Common myeloid progenitor, CD34-positive (primary cell): ENCODE data around the gene RBM26.

Experiments
- CTCF ChIA-PET: fragments of 350-600 bp; sonication (Branson Sonifier 250); formaldehyde crosslinking; loops from one replicate; lab custom pipeline; 2021; ENCODE audit warnings: antibody characterized with exemption; lab: Charles Lee
- POLR2A ChIA-PET: fragments of 350-600 bp; sonication (Branson Sonifier 250); formaldehyde crosslinking; loops from one replicate; lab custom pipeline; 2021; ENCODE audit warnings: antibody characterized with exemption; lab: Charles Lee
- DNase-seq, 3 donors: peaks; one replicate each; pipeline versions ENCODE4 v3.0.0 to v3.0.0-alpha.2; 2013
- H3K27ac ChIP-seq, 2 experiments: 1 replicate in 1 of 2; 2 replicates in 1 of 2; pipeline ENCODE4 v1.7.0; 2013; ENCODE audit warnings: inconsistent platforms in 2 of 2, low read length in 2 of 2, mild to moderate bottlenecking in 2 of 2, low read depth in 1 of 2, moderate library complexity in 1 of 2; ENCODE audit not compliant: severe bottlenecking in 2 of 2, insufficient read depth in 1 of 2, poor library complexity in 1 of 2
- H3K27me3 ChIP-seq, 5 experiments: replicated peaks in 2 of 5; 1 replicate in 3 of 5; 2 replicates in 2 of 5; pipeline versions ENCODE4 v1.6.1 to v1.7.0; 2013; ENCODE audit warnings: low read length in 4 of 5, mild to moderate bottlenecking in 2 of 5, moderate library complexity in 2 of 5, inconsistent platforms in 1 of 5; ENCODE audit not compliant: insufficient read depth in 5 of 5, control insufficient read depth in 4 of 5
- H3K36me3 ChIP-seq, 4 experiments: 1 replicate in 2 of 4; 2 replicates in 2 of 4; pipeline versions ENCODE4 v1.6.1 to v1.7.0; 2013; ENCODE audit warnings: low read length in 3 of 4, control low read depth in 1 of 4, mild to moderate bottlenecking in 1 of 4; ENCODE audit not compliant: control insufficient read depth in 4 of 4, insufficient read depth in 4 of 4
- H3K4me1 ChIP-seq, 4 experiments: 1 replicate in 3 of 4; 2 replicates in 1 of 4; pipeline versions ENCODE4 v1.6.1 to v1.7.1; 2013; ENCODE audit warnings: low read length in 3 of 4, mild to moderate bottlenecking in 3 of 4, control low read depth in 1 of 4, inconsistent platforms in 1 of 4, moderate library complexity in 1 of 4; ENCODE audit not compliant: control insufficient read depth in 4 of 4, insufficient read depth in 4 of 4; ENCODE audit errors: control extremely low read depth in 1 of 4
- H3K4me3 ChIP-seq, 7 experiments: 1 replicate in 4 of 7; 2 replicates in 3 of 7; pipeline versions ENCODE4 v1.5.1 to v1.7.0; 2013; ENCODE audit warnings: mild to moderate bottlenecking in 7 of 7, low read length in 6 of 7, moderate library complexity in 6 of 7, inconsistent platforms in 2 of 7, low read depth in 2 of 7, control low read depth in 1 of 7; ENCODE audit not compliant: insufficient read depth in 4 of 7, control insufficient read depth in 1 of 7; ENCODE audit errors: extremely low read depth in 1 of 7
- H3K9me3 ChIP-seq, 5 experiments: 1 replicate in 4 of 5; 2 replicates in 1 of 5; pipeline versions ENCODE4 v1.6.1 to v1.7.1; 2013; ENCODE audit warnings: low read length in 4 of 5, mild to moderate bottlenecking in 2 of 5, inconsistent platforms in 1 of 5, low read depth in 1 of 5, moderate library complexity in 1 of 5; ENCODE audit not compliant: control insufficient read depth in 4 of 5, insufficient read depth in 2 of 5; ENCODE audit errors: control extremely low read depth in 1 of 5
- WGBS: methylation state at CpG from one replicate; pipeline ENCODE4 v1.1.5; 2013; ENCODE audit not compliant: insufficient coverage; 5-methylcytosine and 5-hydroxymethylcytosine counted together

RBM26 gene

GRCh38 chr13:79369226-79369625 lies 36.8 kb downstream of the RBM26 start:
- no peaks in the 10 kb centered on the region for H3K9me3 ChIP-seq
- H3K27me3 ChIP-seq, result no peaks in the 10 kb centered on the region
- no peak for DNase-seq
- no peak overlapping the region for H3K27ac ChIP-seq
- H3K4me3 ChIP-seq, result no peak overlapping the region
- ChIA-PET CTCF (no interaction called here), POLR2A (no interaction called here)
- no CpG with 5 or more reads among the region's 1 CpG for WGBS
- H3K4me1 ChIP-seq, result no peaks in the 10 kb centered on the region
- H3K36me3 ChIP-seq, result peaks cover 12 to 75% (median 48%) of the 10 kb centered on the region in 4 experiments

- WGBS, result 100% methylated on average over 1 of the region's 2 CpGs
- POLR2A ChIA-PET, result no interaction called here
- H3K9me3 ChIP-seq, result no peaks in the 10 kb centered on the region
- DNase-seq, result no peak
- peaks cover 12 to 90% (median 53%) of the 10 kb centered on the region in 4 experiments for H3K36me3 ChIP-seq
- no peak overlapping the region for H3K27ac ChIP-seq
- no peak overlapping the region for H3K4me3 ChIP-seq
- no peaks in the 10 kb centered on the region for H3K4me1 ChIP-seq
- H3K27me3 ChIP-seq, result no peaks in the 10 kb centered on the region
- CTCF ChIA-PET, result no interaction called here
Measured at GRCh38 chr13:79365981-79366380, 40.1 kb downstream of the RBM26 start.

GRCh38 chr13:79361299-79361698 lies 44.8 kb downstream of the RBM26 start:
- no peaks in the 10 kb centered on the region for H3K4me1 ChIP-seq
- no peaks in the 10 kb centered on the region for H3K27me3 ChIP-seq
- H3K27ac ChIP-seq, result no peak overlapping the region
- ChIA-PET POLR2A (no interaction called here), CTCF (interaction anchor here (1.0 kb wide), 1 partner anchor 10 kb away, joined by 3 read pairs; no protein-coding TSS in a partner anchor)
- no peak overlapping the region for H3K4me3 ChIP-seq
- H3K36me3 ChIP-seq, result peaks cover 12 to 78% (median 43%) of the 10 kb centered on the region in 4 experiments
- no peaks in the 10 kb centered on the region for H3K9me3 ChIP-seq
- WGBS, result 96% methylated on average over 3 of the region's 3 CpGs
- no peak for DNase-seq

GRCh38 chr13:79360095-79360494 lies 46.0 kb downstream of the RBM26 start:
- Histone ChIP-seq H3K27ac (no peak overlapping the region), H3K36me3 (peaks cover 14 to 72% (median 43%) of the 10 kb centered on the region in 4 experiments), H3K4me1 (no peaks in the 10 kb centered on the region), H3K9me3 (no peaks in the 10 kb centered on the region), H3K27me3 (no peaks in the 10 kb centered on the region), H3K4me3 (no peak overlapping the region)
- no CpG with 5 or more reads among the region's 1 CpG for WGBS
- DNase-seq, result no peak
- CTCF ChIA-PET, result interaction anchor here (1.0 kb wide), 1 partner anchor 20 kb away, joined by 3 read pairs; no protein-coding TSS in a partner anchor
- POLR2A ChIA-PET, result no interaction called here

- POLR2A ChIA-PET, result no interaction called here
- peaks cover 21 to 70% (median 46%) of the 10 kb centered on the region in 4 experiments for H3K36me3 ChIP-seq
Measured at GRCh38 chr13:79359064-79359463, 47.0 kb downstream of the RBM26 start.

GRCh38 chr13:79354285-79354684 lies 51.8 kb downstream of the RBM26 start:
- H3K27ac ChIP-seq, result no peak overlapping the region
- H3K9me3 ChIP-seq, result no peaks in the 10 kb centered on the region
- WGBS, result 95% methylated on average over 3 of the region's 3 CpGs
- H3K36me3 ChIP-seq, result peaks cover 22 to 72% (median 42%) of the 10 kb centered on the region in 4 experiments
- no peaks in the 10 kb centered on the region for H3K4me1 ChIP-seq
- POLR2A ChIA-PET, result no interaction called here
- CTCF ChIA-PET, result interaction anchor here (1.0 kb wide), 1 partner anchor 31 kb away, joined by 3 read pairs; no protein-coding TSS in a partner anchor
- no peaks in the 10 kb centered on the region for H3K27me3 ChIP-seq
- no peak overlapping the region for H3K4me3 ChIP-seq
- no peak for DNase-seq

More at GRCh38 chr13:79359064-79359463, 47.0 kb downstream of the RBM26 start:
- no peak for DNase-seq
- no peak overlapping the region for H3K4me3 ChIP-seq
- no peaks in the 10 kb centered on the region for H3K4me1 ChIP-seq
- H3K9me3 ChIP-seq, result no peaks in the 10 kb centered on the region
- no peak overlapping the region for H3K27ac ChIP-seq
- CTCF ChIA-PET, result interaction anchor here (1.0 to 1.4 kb wide), 2 partner anchors 10 to 21 kb away, joined by 3 to 5 read pairs; no protein-coding TSS in a partner anchor
- no peaks in the 10 kb centered on the region for H3K27me3 ChIP-seq

- WGBS, result no CpG with 5 or more reads among the region's 2 CpGs
- ChIA-PET CTCF (no interaction called here), POLR2A (interaction anchor here (0.9 kb wide), 1 partner anchor 37 kb away, joined by 3 read pairs; no protein-coding TSS in a partner anchor)
- Histone ChIP-seq H3K4me3 (no peak overlapping the region), H3K27me3 (no peaks in the 10 kb centered on the region), H3K27ac (no peak overlapping the region), H3K9me3 (no peaks in the 10 kb centered on the region), H3K4me1 (no peaks in the 10 kb centered on the region), H3K36me3 (peaks cover 18 to 66% (median 38%) of the 10 kb centered on the region in 4 experiments)
- no peak for DNase-seq
Measured at GRCh38 chr13:79353693-79354092, 52.4 kb downstream of the RBM26 start.
